ENCODE results near the gene HRCT1. TPM values are rescaled to one million over a fixed set of nuclear protein-coding genes. Genes with fewer than 3 reads are reported as not detected.
A peak's percentile ranks its signal among the peaks of the same experiment; 100 is the strongest.
"Not testable (repeated sequence)": the region's sequence is repeated elsewhere in the genome, so short reads cannot be mapped to it uniquely, and the experiment has no call there.

Gene HRCT1
- total RNA-seq, 1 donor from 2014 or later: 6.2 TPM

DNA sequence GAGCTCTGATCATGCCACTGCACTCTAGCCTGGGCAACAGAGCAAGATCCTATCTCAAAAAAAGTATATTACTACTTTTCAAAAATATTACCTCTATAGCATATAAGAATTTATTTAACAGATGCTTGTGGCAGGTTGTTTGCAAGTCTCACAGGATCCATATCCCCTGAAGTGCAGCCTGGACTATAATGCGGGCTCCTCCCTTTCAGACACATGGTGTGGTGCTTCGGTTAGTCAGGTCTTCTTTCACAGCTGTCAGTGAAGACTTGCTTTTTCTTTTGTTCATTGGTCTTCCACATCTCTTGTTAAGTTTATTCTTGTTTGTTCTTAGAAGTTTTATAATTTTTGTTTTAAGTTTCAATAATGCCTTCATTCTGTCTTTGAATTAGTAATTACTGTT, 9.4 kb upstream of the HRCT1 start:
- no peak for TF ChIP-seq CTCF (IDR thresholded peaks at IDR 0.05; ENCODE audit: borderline replicate concordance)
- no peaks in the 10 kb centered on the region for H3K36me3 ChIP-seq
- H3K27me3 ChIP-seq (ENCODE audit: low read depth): peaks cover 8% of the 10 kb centered on the region
- intact Hi-C loops (cut with micrococcal nuclease): no loop called here
- H3K9me3 ChIP-seq (replicated peaks): no peaks in the 10 kb centered on the region
- DNase-seq: no peak
- H3K4me3 ChIP-seq: no peak overlapping the region
- no peaks in the 10 kb centered on the region for H3K4me1 ChIP-seq
- no peak overlapping the region for H3K27ac ChIP-seq (replicated peaks)

DNA sequence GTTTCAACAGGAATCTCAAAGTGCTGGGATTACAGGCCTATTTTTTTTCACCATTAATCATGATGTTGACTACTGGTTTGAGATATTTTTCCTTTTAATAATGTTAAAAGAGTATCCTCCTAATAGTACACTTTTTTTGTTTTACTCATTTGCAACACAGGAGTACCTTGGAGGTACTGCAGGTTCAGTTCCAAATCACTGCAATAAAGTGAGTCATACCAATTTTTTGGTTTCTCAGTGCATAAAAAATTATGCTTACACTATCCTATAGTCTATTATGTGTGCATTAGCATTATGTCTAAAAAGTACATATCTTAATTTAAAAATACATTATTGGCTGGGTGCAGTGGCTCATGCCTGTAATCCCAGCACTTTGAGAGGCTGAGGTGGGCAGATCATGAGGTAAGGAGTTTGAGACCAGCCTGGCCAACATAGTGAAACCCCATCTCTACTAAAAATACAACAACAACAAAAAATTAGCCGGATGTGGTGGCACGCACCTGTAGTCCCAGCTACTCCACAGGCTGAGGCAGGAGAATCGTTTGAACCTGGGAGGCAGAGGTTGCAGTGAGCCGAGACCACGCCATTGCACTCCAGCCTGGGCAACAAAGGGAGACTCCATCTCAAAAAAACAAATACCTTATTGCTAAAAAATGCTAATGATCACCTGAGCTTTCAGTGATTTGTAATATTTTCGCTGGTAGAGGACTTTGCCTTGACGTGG, 8.5 kb upstream of the HRCT1 start:
- H3K4me1 ChIP-seq; H3K27ac ChIP-seq (replicated peaks); H3K27me3 ChIP-seq (ENCODE audit: low read depth); intact Hi-C loops (cut with micrococcal nuclease); H3K9me3 ChIP-seq (replicated peaks); DNase-seq; H3K4me3 ChIP-seq; H3K36me3 ChIP-seq: not testable (repeated sequence)

- TF ChIP-seq CTCF (IDR thresholded peaks at IDR 0.05; ENCODE audit: borderline replicate concordance): no peak
- no peaks in the 10 kb centered on the region for H3K9me3 ChIP-seq (replicated peaks)
- intact Hi-C loops (cut with micrococcal nuclease): no loop called here
- H3K27me3 ChIP-seq (ENCODE audit: low read depth): peaks cover 8% of the 10 kb centered on the region
- no peaks in the 10 kb centered on the region for H3K36me3 ChIP-seq
- DNase-seq: no peak
- no peak overlapping the region for H3K4me3 ChIP-seq
- no peak overlapping the region for H3K27ac ChIP-seq (replicated peaks)
- peaks cover 4% of the 10 kb centered on the region for H3K4me1 ChIP-seq
These were observed 7.7 kb upstream of the HRCT1 start for GRCh38 chr9:35898337-35898736.

- TF ChIP-seq CTCF (IDR thresholded peaks at IDR 0.05; ENCODE audit: borderline replicate concordance): no peak
- peaks cover 11% of the 10 kb centered on the region for H3K4me1 ChIP-seq
- DNase-seq: no peak
- H3K27me3 ChIP-seq (ENCODE audit: low read depth): peaks cover 8% of the 10 kb centered on the region
- no peaks in the 10 kb centered on the region for H3K9me3 ChIP-seq (replicated peaks)
- no peak overlapping the region for H3K4me3 ChIP-seq
- H3K27ac ChIP-seq (replicated peaks): no peak overlapping the region
- H3K36me3 ChIP-seq: no peaks in the 10 kb centered on the region
- intact Hi-C loops (cut with micrococcal nuclease): no loop called here
These were observed 7.0 kb upstream of the HRCT1 start for GRCh38 chr9:35899021-35899420.

DNA sequence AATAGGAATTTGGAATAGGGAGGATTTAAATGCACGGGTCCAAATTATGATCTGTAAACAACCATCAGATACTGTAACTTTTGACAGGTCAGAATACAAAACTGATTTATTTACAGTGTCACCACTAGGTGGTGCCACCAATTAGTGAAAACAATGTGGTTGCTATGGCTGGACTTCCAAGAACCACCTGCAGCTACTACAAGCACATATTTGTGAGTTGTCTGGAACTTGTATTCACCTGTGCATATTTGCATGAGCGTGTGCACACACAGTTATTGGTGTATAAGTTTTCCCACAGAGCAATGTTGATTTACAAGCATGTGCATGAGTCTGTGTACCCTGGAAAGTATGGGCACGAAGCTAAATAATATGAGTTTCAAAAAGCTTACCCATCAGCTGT, 3.0 kb upstream of the HRCT1 start:
- H3K36me3 ChIP-seq: no peaks in the 10 kb centered on the region
- intact Hi-C loops (cut with micrococcal nuclease): loop anchor here (10.0 kb wide), 1 partner anchor 122 kb away; no protein-coding TSS in a partner anchor
- H3K4me3 ChIP-seq: no peak overlapping the region
- DNase-seq: no peak
- H3K27ac ChIP-seq (replicated peaks): no peak overlapping the region
- peaks cover 51% of the 10 kb centered on the region for H3K4me1 ChIP-seq
- no peaks in the 10 kb centered on the region for H3K27me3 ChIP-seq (ENCODE audit: low read depth)
- no peaks in the 10 kb centered on the region for H3K9me3 ChIP-seq (replicated peaks)
- TF ChIP-seq CTCF (IDR thresholded peaks at IDR 0.05; ENCODE audit: borderline replicate concordance): peak; percentile 84

GRCh38 chr9:35904338-35904737, 1.7 kb upstream of the HRCT1 start:
- no peak for DNase-seq
- TF ChIP-seq CTCF (IDR thresholded peaks at IDR 0.05; ENCODE audit: borderline replicate concordance): no peak
- no peaks in the 10 kb centered on the region for H3K9me3 ChIP-seq (replicated peaks)
- no peaks in the 10 kb centered on the region for H3K36me3 ChIP-seq
- H3K27me3 ChIP-seq (ENCODE audit: low read depth): no peaks in the 10 kb centered on the region
- H3K4me1 ChIP-seq: peaks cover 63% of the 10 kb centered on the region
- intact Hi-C loops (cut with micrococcal nuclease): loop anchor here (10.0 kb wide), 1 partner anchor 120 kb away; no protein-coding TSS in a partner anchor
- H3K27ac ChIP-seq (replicated peaks): peak overlapping the region; percentile 98
- H3K4me3 ChIP-seq: no peak overlapping the region

All from left ventricle myocardium inferior (tissue), 1 donor.